Esophagus (tissue), 2 donors: ENCODE data around the gene CLDN3. TPM values are rescaled to one million over a fixed set of nuclear protein-coding genes. Genes with fewer than 3 reads are reported as not detected.
"Not testable (repeated sequence)": the region's sequence is repeated elsewhere in the genome, so short reads cannot be mapped to it uniquely, and the experiment has no call there.

Experiments
- H3K27ac ChIP-seq, 2 donors: one replicate each; pipeline ENCODE4 v1.5.1; 2013; ENCODE audit warnings: low read depth in 2 of 2, mild to moderate bottlenecking in 2 of 2, inconsistent platforms in 1 of 2, low read length in 1 of 2, moderate library complexity in 1 of 2
- H3K27me3 ChIP-seq, 2 donors: one replicate each; pipeline ENCODE4 v1.6.1; 2013; ENCODE audit warnings: low read length in 2 of 2, control low read depth in 1 of 2, mild to moderate bottlenecking in 1 of 2; ENCODE audit not compliant: insufficient read depth in 2 of 2, control insufficient read depth in 1 of 2
- H3K36me3 ChIP-seq, 2 donors: one replicate each; pipeline ENCODE4 v1.6.1; 2013; ENCODE audit warnings: low read length in 1 of 2; ENCODE audit not compliant: control insufficient read depth in 2 of 2, insufficient read depth in 2 of 2
- H3K4me1 ChIP-seq, 2 donors: one replicate each; pipeline ENCODE4 v1.6.1; 2013; ENCODE audit warnings: low read length in 1 of 2; ENCODE audit not compliant: control insufficient read depth in 2 of 2, insufficient read depth in 2 of 2
- H3K4me3 ChIP-seq, 2 donors: one replicate each; pipeline ENCODE4 v1.5.1; 2013; ENCODE audit warnings: low read length in 2 of 2, mild to moderate bottlenecking in 2 of 2, low read depth in 1 of 2, moderate library complexity in 1 of 2
- H3K9me3 ChIP-seq, 2 donors: one replicate each; pipeline ENCODE4 v1.6.1; 2013; ENCODE audit warnings: mild to moderate bottlenecking in 2 of 2, low read depth in 1 of 2, low read length in 1 of 2, moderate library complexity in 1 of 2; ENCODE audit not compliant: control insufficient read depth in 2 of 2, insufficient read depth in 1 of 2
- WGBS, 2 donors: extraction: QIAGEN DNeasy Blood & Tissue Kit; methylation state at CpG; one replicate each; pipeline ENCODE4 v1.1.7; 2013; 5-methylcytosine and 5-hydroxymethylcytosine counted together
- polyA plus RNA-seq, 2 donors: library from polyadenylated mRNA; stranded (reverse); fragments of 200-250 nt; gene quantifications; one replicate each; pipeline ENCODE4 v1.2.3, GENCODE V29; 2013
- donor health status: healthy with polysubstance abuse.
- donor health status: Bipolar disorder and iron deficiency.

The CLDN3 gene
- polyA plus RNA-seq, 2 donors = 0.14 to 0.26 TPM

- Histone ChIP-seq H3K9me3 (no peaks in the 10 kb centered on the region), H3K27ac (no peak overlapping the region), H3K36me3 (no peaks in the 10 kb centered on the region), H3K4me3 (no peak overlapping the region), H3K27me3 (no peaks in the 10 kb centered on the region), H3K4me1 (no peaks in the 10 kb centered on the region)
- WGBS, 2 donors = 59 to 69% methylated on average over 10 of the region's 10 CpGs
Measured at GRCh38 chr7:73799282-73800141, 29.4 kb upstream of the CLDN3 start.

GRCh38 chr7:73797176-73797575 is 27.1 kb upstream of the CLDN3 start:
- H3K4me3 ChIP-seq, H3K4me1 ChIP-seq, H3K9me3 ChIP-seq, H3K27ac ChIP-seq, H3K36me3 ChIP-seq, H3K27me3 ChIP-seq: not testable (repeated sequence)
- 95 to 98% methylated on average over 20 to 31 of the region's 34 CpGs for WGBS, 2 donors

GRCh38 chr7:73796656-73797055 is 26.6 kb upstream of the CLDN3 start:
- 73 to 81% methylated on average over 3 of the region's 6 CpGs for WGBS, 2 donors
- not testable (repeated sequence) for H3K4me1 ChIP-seq, H3K36me3 ChIP-seq, H3K27me3 ChIP-seq, H3K4me3 ChIP-seq, H3K27ac ChIP-seq, H3K9me3 ChIP-seq

GRCh38 chr7:73795188-73795587 is 25.1 kb upstream of the CLDN3 start:
- not testable (repeated sequence) for H3K27me3 ChIP-seq, H3K4me3 ChIP-seq, H3K9me3 ChIP-seq, H3K27ac ChIP-seq, H3K4me1 ChIP-seq, H3K36me3 ChIP-seq

GRCh38 chr7:73791170-73791690 is 21.2 kb upstream of the CLDN3 start:
- 88 to 91% methylated on average over 7 of the region's 7 CpGs for WGBS, 2 donors

GRCh38 chr7:73789051-73789450 is 19.0 kb upstream of the CLDN3 start:
- 86 to 88% methylated on average over 4 of the region's 4 CpGs for WGBS, 2 donors
- Histone ChIP-seq H3K36me3 (no peaks in the 10 kb centered on the region), H3K27ac (no peak overlapping the region), H3K27me3 (no peaks in the 10 kb centered on the region), H3K4me3 (no peak overlapping the region), H3K4me1 (no peaks in the 10 kb centered on the region), H3K9me3 (no peaks in the 10 kb centered on the region)

More at GRCh38 chr7:73791170-73791690, 21.2 kb upstream of the CLDN3 start:
- not testable (repeated sequence) for H3K9me3 ChIP-seq, H3K36me3 ChIP-seq, H3K27me3 ChIP-seq, H3K4me3 ChIP-seq, H3K4me1 ChIP-seq, H3K27ac ChIP-seq

GRCh38 chr7:73787786-73788048 is 17.6 kb upstream of the CLDN3 start:
- not testable (repeated sequence) for H3K4me3 ChIP-seq, H3K36me3 ChIP-seq, H3K4me1 ChIP-seq, H3K27me3 ChIP-seq, H3K9me3 ChIP-seq, H3K27ac ChIP-seq
- WGBS, 2 donors = 82 to 85% methylated on average over 1 of the region's 1 CpG

GRCh38 chr7:73786588-73786987 is 16.5 kb upstream of the CLDN3 start:
- H3K9me3 ChIP-seq = no peaks in the 10 kb centered on the region
- no peak overlapping the region for H3K27ac ChIP-seq
- H3K4me1 ChIP-seq = no peaks in the 10 kb centered on the region
- 82 to 87% methylated on average over 1 of the region's 1 CpG for WGBS, 2 donors
- no peaks in the 10 kb centered on the region for H3K36me3 ChIP-seq
- no peaks in the 10 kb centered on the region for H3K27me3 ChIP-seq
- no peak overlapping the region for H3K4me3 ChIP-seq

GRCh38 chr7:73779517-73779916 is 9.4 kb upstream of the CLDN3 start:
- no peaks in the 10 kb centered on the region for H3K36me3 ChIP-seq
- H3K27me3 ChIP-seq = no peaks in the 10 kb centered on the region
- 77 to 82% methylated on average over 1 of the region's 1 CpG for WGBS, 2 donors
- no peak overlapping the region for H3K4me3 ChIP-seq
- H3K27ac ChIP-seq = no peak overlapping the region
- H3K4me1 ChIP-seq = peaks cover 0 to 3% of the 10 kb centered on the region in 2 donors
- no peaks in the 10 kb centered on the region for H3K9me3 ChIP-seq

GRCh38 chr7:73778801-73779389 is 8.8 kb upstream of the CLDN3 start:
- Histone ChIP-seq H3K4me3 (no peak overlapping the region), H3K9me3 (no peaks in the 10 kb centered on the region), H3K27ac (no peak overlapping the region), H3K4me1 (peaks cover 0 to 3% of the 10 kb centered on the region in 2 donors), H3K36me3 (no peaks in the 10 kb centered on the region), H3K27me3 (no peaks in the 10 kb centered on the region)
- 84 to 88% methylated on average over 11 of the region's 11 CpGs for WGBS, 2 donors
